Stimulated activated CD8-positive, alpha-beta memory T cell treated with anti-CD3 and anti-CD28 coated beads, Interleukin-15, amount 100 ng/mL, for 48 hours (primary cell): Measurements from ENCODE around the gene TCEAL7.

Source experiments
- DNase-seq, 2 donors: peaks; one replicate each; pipeline ENCODE4 v3.0.0-alpha.2; 2020; ENCODE audit warnings: low read depth in 2 of 2

The TCEAL7 gene

GRCh38 chrX:103367502-103367901 lies 37.5 kb downstream of the TCEAL7 start:
- no peak for DNase-seq

- DNase-seq: no peak
Measured at GRCh38 chrX:103369479-103369878, 39.4 kb downstream of the TCEAL7 start.

DNA sequence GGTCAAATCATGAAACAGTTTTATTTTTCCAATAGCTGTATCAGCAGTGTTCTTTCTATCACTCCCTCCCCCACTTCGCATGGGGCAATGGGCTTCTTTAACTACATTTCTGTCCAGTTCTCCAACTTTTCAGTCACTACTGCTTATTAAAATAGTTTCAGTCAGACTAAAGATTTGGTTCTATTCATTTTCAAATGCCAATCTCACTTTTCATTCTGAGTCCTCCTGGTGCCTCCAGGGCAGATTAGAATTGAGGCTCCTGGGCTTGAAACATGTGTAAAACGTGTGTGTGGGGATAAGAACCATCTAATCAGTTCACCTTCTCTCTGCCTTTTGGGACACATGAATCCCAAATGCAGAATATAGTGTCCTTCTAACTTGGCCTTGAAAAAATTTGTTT lies 42.8 kb downstream of the TCEAL7 start:
- no peak for DNase-seq

GRCh38 chrX:103373581-103373980 lies 43.5 kb downstream of the TCEAL7 start:
- DNase-seq: no peak

GRCh38 chrX:103376118-103376978 lies 46.3 kb downstream of the TCEAL7 start, which contains the start of gene BEX3:
Gene BEX3 (plus strand): TSS chrX:103376538. CDS start chrX:103377522, 984 bp downstream.
- no peak for DNase-seq

DNA sequence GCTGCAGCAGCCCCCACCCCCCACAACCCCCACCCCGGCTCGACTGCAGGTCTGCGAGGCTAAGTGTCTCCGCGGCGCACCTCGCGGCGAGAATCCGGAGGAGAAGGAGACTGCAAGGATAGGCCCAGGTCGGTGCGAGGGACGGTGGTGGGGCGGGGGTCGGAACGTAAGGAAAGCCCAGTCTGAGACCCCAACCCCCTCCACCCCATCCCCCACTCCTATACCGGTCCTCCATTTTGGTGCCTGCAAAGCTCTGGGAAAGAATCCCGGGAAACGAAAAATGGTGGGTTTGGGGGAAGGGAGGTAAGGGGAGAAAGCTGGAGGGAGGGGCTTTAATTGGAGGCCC lies 46.9 kb downstream of the TCEAL7 start:
- DNase-seq: no peak

- no peak for DNase-seq
Measured at GRCh38 chrX:103378990-103379389, 49.0 kb downstream of the TCEAL7 start.
